A673 (cell line): ENCODE measurements around the gene VWC2. TPM values are rescaled to one million over a fixed set of nuclear protein-coding genes. Genes with fewer than 3 reads are reported as not detected.

Experiments
- BruUV-seq: library from RNA; stranded (reverse); fragments of 400-500 nt; replicated peaks from 2 replicates; lab custom pipeline; 2021; lab: Mats Ljungman, UMichigan
- CTCF ChIA-PET: fragments of 300-600 bp; sonication (Branson Sonifier 250); formaldehyde crosslinking; loops from one replicate; lab custom pipeline; 2022; ENCODE audit warnings: antibody characterized with exemption; lab: Charles Lee
- POLR2A ChIA-PET: fragments of 300-600 bp; sonication (Branson Sonifier 250); formaldehyde crosslinking; loops from one replicate; lab custom pipeline; 2022; ENCODE audit warnings: antibody characterized with exemption; ENCODE audit not compliant: low non-redundant PET; lab: Charles Lee
- DNase-seq: peaks from one replicate; pipeline ENCODE4 v3.0.0-alpha.2; 2015; ENCODE audit warnings: low spot score
- H3K27ac ChIP-seq: fragments of 200-600 bp; sonication (generic); 2 replicates; pipeline ENCODE4 v1.5.1; 2016; ENCODE audit warnings: mixed run types, low read depth, mild to moderate bottlenecking, mixed read lengths, antibody characterized with exemption, low read length; ENCODE audit not compliant: poor library complexity, severe bottlenecking
- H3K27me3 ChIP-seq: fragments of 200-600 bp; sonication (generic); replicated peaks from 2 replicates; pipeline ENCODE4 v1.6.1; 2017; ENCODE audit warnings: mixed run types, low read depth, mild to moderate bottlenecking, mixed read lengths, antibody characterized with exemption, low read length; ENCODE audit not compliant: insufficient read depth, poor library complexity
- H3K36me3 ChIP-seq: fragments of 200-600 bp; sonication (generic); 2 replicates; pipeline ENCODE4 v1.6.1; 2016; ENCODE audit warnings: mixed run types, mild to moderate bottlenecking, mixed read lengths, antibody characterized with exemption, low read length; ENCODE audit not compliant: insufficient read depth, poor library complexity, severe bottlenecking
- H3K4me1 ChIP-seq: fragments of 200-600 bp; sonication (generic); 2 replicates; pipeline ENCODE4 v1.6.1; 2017; ENCODE audit warnings: mixed run types, mild to moderate bottlenecking, mixed read lengths, antibody characterized with exemption, low read length; ENCODE audit not compliant: insufficient read depth, poor library complexity, severe bottlenecking
- H3K4me3 ChIP-seq: fragments of 200-600 bp; sonication (generic); 2 replicates; pipeline ENCODE4 v1.5.1; 2016; ENCODE audit warnings: low read depth, mixed run types, mild to moderate bottlenecking, mixed read lengths, low read length; ENCODE audit not compliant: poor library complexity, severe bottlenecking
- H3K9me3 ChIP-seq: fragments of 200-600 bp; sonication (generic); 2 replicates; pipeline ENCODE4 v1.6.1; 2016; ENCODE audit warnings: mixed run types, low read depth, mild to moderate bottlenecking, mixed read lengths, antibody characterized with exemption, low read length; ENCODE audit not compliant: poor library complexity, severe bottlenecking
- CTCF ChIP-seq: fragments of 300-800, 200-600 bp; sonication (generic); conservative IDR thresholded peaks from 2 replicates; pipeline ENCODE4 v1.5.1; 2017; ENCODE audit warnings: low read depth, mild to moderate bottlenecking, antibody characterized with exemption, low read length, moderate library complexity, mixed read lengths
- EZH2 ChIP-seq: fragments of 200-600 bp; sonication (generic); IDR thresholded peaks from 2 replicates; pipeline ENCODE4 v1.6.1; 2017; ENCODE audit warnings: borderline replicate concordance, low read depth, mild to moderate bottlenecking, mixed read lengths, antibody characterized with exemption, low read length; ENCODE audit not compliant: poor library complexity, severe bottlenecking
- intact Hi-C: fragments of 100-400 bp; cut with micrococcal nuclease; formaldehyde crosslinking; loops from one replicate; pipeline ENCODE4 v1.10.0; 2022; ENCODE audit not compliant: unreplicated experiment
- total RNA-seq: library from RNA; stranded (reverse); gene quantifications from 2 replicates; pipeline ENCODE4 v1.2.3, GENCODE V29; 2021

The VWC2 gene
- total RNA-seq, 1 experiment from 2014 or later: not detected

- POLR2A ChIA-PET: no interaction called here
- CTCF ChIA-PET: no interaction called here
- Histone ChIP-seq H3K27me3 (no peaks in the 10 kb centered on the region), H3K9me3 (peaks cover 5% of the 10 kb centered on the region), H3K4me3 (no peak overlapping the region), H3K36me3 (no peaks in the 10 kb centered on the region), H3K4me1 (no peaks in the 10 kb centered on the region), H3K27ac (no peak overlapping the region)
- DNase-seq: no peak
- TF ChIP-seq CTCF: no peak
- no peak for TF ChIP-seq EZH2
- no TSS peak for BruUV-seq
- intact Hi-C loops: no loop called here
These were observed 10.8 kb upstream of the VWC2 start for GRCh38 chr7:49762666-49763065.

- H3K4me1 ChIP-seq: no peaks in the 10 kb centered on the region
- ChIA-PET CTCF (no interaction called here), POLR2A (interaction anchor here (0.7 kb wide), 1 partner anchor 422 kb away, joined by 3 read pairs; no protein-coding TSS in a partner anchor)
- no peaks in the 10 kb centered on the region for H3K27me3 ChIP-seq
- DNase-seq: no peak
- TF ChIP-seq CTCF (no peak), EZH2 (no peak)
- H3K9me3 ChIP-seq: peaks cover 5% of the 10 kb centered on the region
- no peak overlapping the region for H3K4me3 ChIP-seq
- BruUV-seq: no TSS peak
- no peaks in the 10 kb centered on the region for H3K36me3 ChIP-seq
- H3K27ac ChIP-seq: no peak overlapping the region
- intact Hi-C loops: no loop called here
These were observed 9.6 kb upstream of the VWC2 start for GRCh38 chr7:49763791-49764190.

GRCh38 chr7:49766966-49767365, 6.5 kb upstream of the VWC2 start:
- intact Hi-C loops: no loop called here
- TF ChIP-seq CTCF: no peak
- TF ChIP-seq EZH2: no peak
- H3K27me3 ChIP-seq: no peaks in the 10 kb centered on the region
- H3K4me1 ChIP-seq: no peaks in the 10 kb centered on the region
- H3K36me3 ChIP-seq: no peaks in the 10 kb centered on the region
- H3K9me3 ChIP-seq: peaks cover 5% of the 10 kb centered on the region
- H3K27ac ChIP-seq: no peak overlapping the region
- no TSS peak for BruUV-seq
- ChIA-PET POLR2A (no interaction called here), CTCF (no interaction called here)
- no peak for DNase-seq
- no peak overlapping the region for H3K4me3 ChIP-seq
